ENCODE measurements around the gene ZNF407.

GRCh38 chr18:74967979-74968378 lies 370.3 kb downstream of the ZNF407 start:
- no peak for TF ChIP-seq CTCF (IDR thresholded peaks at IDR 0.05; ENCODE audit: low read depth, low read length, missing input control)
- no peak for TF ChIP-seq FOXA1 (IDR thresholded peaks at IDR 0.05)
- TF ChIP-seq YY1 (IDR thresholded peaks at IDR 0.05), result no peak
- TF ChIP-seq MAX (IDR thresholded peaks at IDR 0.05), result no peak
- TF ChIP-seq EGR1 (IDR thresholded peaks at IDR 0.05; ENCODE audit: low read depth in 2 of 2), result no peak
- TF ChIP-seq SP1 (IDR thresholded peaks at IDR 0.05), result no peak
- TF ChIP-seq REST (IDR thresholded peaks at IDR 0.05), result no peak
- no peak for TF ChIP-seq TAF1 (conservative IDR thresholded peaks at IDR 0.05)
- no peak for TF ChIP-seq JUND (IDR thresholded peaks at IDR 0.05)
- no peak for TF ChIP-seq RAD21 (IDR thresholded peaks at IDR 0.05)
- TF ChIP-seq GABPA (IDR thresholded peaks at IDR 0.05 in 1 of 2, conservative IDR thresholded peaks at IDR 0.05 in 1 of 2), result no peak
- no peak for TF ChIP-seq ZBTB33 (IDR thresholded peaks at IDR 0.05)
- TF ChIP-seq ATF3 (IDR thresholded peaks at IDR 0.05), result no peak
